HepG2 (cell line): Measurements from ENCODE around the gene FAM167B. TPM values are rescaled to one million over a fixed set of nuclear protein-coding genes. Genes with fewer than 3 reads are reported as not detected.

ENCODE experiments used
- ATAC-seq: fragments of 200-7000 bp; cut with Tn5 transposase; 3 replicates; pipeline ENCODE4 v1.9.1; 2020; ENCODE audit warnings: mild to moderate bottlenecking, moderate library complexity
- BruUV-seq: library from RNA; stranded (reverse); fragments of 400-500 nt; replicated peaks from 2 replicates; lab custom pipeline; 2021; lab: Mats Ljungman, UMichigan
- CTCF ChIA-PET: fragments of 300-600 bp; formaldehyde crosslinking; extraction: SDS; loops from one replicate; lab custom pipeline; 2021; ENCODE audit warnings: low total read pairs, inconsistent platforms, low intra/inter-chr PET ratio; lab: Yijun Ruan, JAX
- POLR2A ChIA-PET: fragments of 350-600 bp; sonication (Branson Sonifier 250); formaldehyde crosslinking; loops from one replicate; lab custom pipeline; 2020; ENCODE audit warnings: antibody characterized with exemption, inconsistent platforms; lab: Yijun Ruan, JAX
- DNase-seq: peaks from one replicate; pipeline ENCODE4 v3.0.0-alpha.2; 2015; ENCODE audit warnings: low spot score
- FAIRE-seq: peaks from 3 replicates; lab custom pipeline; 2011; peaks lifted over from hg19 to GRCh38; lab: Jason Lieb, UNC
- H2AFZ ChIP-seq: one replicate; pipeline ENCODE4 v1.6.1; 2011; ENCODE audit warnings: low read length, inconsistent platforms
- H3K27ac ChIP-seq: fragments of 300-600 bp; 3 replicates; pipeline ENCODE4 v1.8.0; 2011; ENCODE audit warnings: mixed run types, mild to moderate bottlenecking, mixed read lengths, low read length, inconsistent platforms; ENCODE audit not compliant: insufficient read depth; ENCODE audit errors: extremely low read length
- H3K27me3 ChIP-seq, 2 experiments: fragments of 200-600 bp in 1 of 2; 2 replicates in 1 of 2; 3 replicates in 1 of 2; pipeline versions ENCODE4 v1.6.0 to v1.8.0; 2011; ENCODE audit warnings: low read length in 2 of 2, mild to moderate bottlenecking in 2 of 2, moderate library complexity in 2 of 2, inconsistent platforms in 1 of 2; ENCODE audit not compliant: insufficient read depth in 2 of 2, control insufficient read depth in 1 of 2
- H3K36me3 ChIP-seq, 2 experiments: fragments of 200-600 bp in 1 of 2; replicated peaks in 1 of 2; 2 replicates in 1 of 2; 3 replicates in 1 of 2; pipeline versions ENCODE4 v1.5.1 to v1.8.0; 2011; ENCODE audit warnings: low read length in 2 of 2, inconsistent platforms in 1 of 2; ENCODE audit not compliant: insufficient read depth in 2 of 2, control insufficient read depth in 1 of 2
- H3K4me1 ChIP-seq: 2 replicates; pipeline ENCODE4 v1.5.1; 2012; ENCODE audit warnings: low read length, inconsistent platforms; ENCODE audit not compliant: insufficient read depth
- H3K4me2 ChIP-seq: 2 replicates; pipeline ENCODE4 v1.6.0; 2011; ENCODE audit warnings: low read depth, low read length, inconsistent platforms
- H3K4me3 ChIP-seq, 3 experiments: fragments of 200-600 bp in 1 of 3; sonication (generic), shearing (Covaris generic) in 1 of 3; replicated peaks in 1 of 3; 2 replicates each; pipeline ENCODE4 v1.5.1; 2011 to 2016; ENCODE audit warnings: low read length in 3 of 3, inconsistent platforms in 2 of 3, low read depth in 2 of 3, mild to moderate bottlenecking in 2 of 3, control low read depth in 1 of 3, mixed read lengths in 1 of 3; ENCODE audit not compliant: insufficient read depth in 1 of 3
- H3K79me2 ChIP-seq: one replicate; pipeline ENCODE4 v1.6.1; 2011; ENCODE audit warnings: low read length, inconsistent platforms; ENCODE audit not compliant: insufficient read depth
- H3K9ac ChIP-seq: 2 replicates; pipeline ENCODE4 v1.6.0; 2011; ENCODE audit warnings: mild to moderate bottlenecking, low read depth, low read length, inconsistent platforms; ENCODE audit not compliant: insufficient read depth
- H3K9me3 ChIP-seq: 2 replicates; pipeline ENCODE4 v1.5.1; 2012; ENCODE audit warnings: mild to moderate bottlenecking, low read length
- H4K20me1 ChIP-seq: 2 replicates; pipeline ENCODE4 v1.6.0; 2011; ENCODE audit warnings: inconsistent platforms, mild to moderate bottlenecking, low read length, moderate library complexity; ENCODE audit not compliant: insufficient read depth
- ARNTL ChIP-seq: sonication (generic); formaldehyde crosslinking; IDR thresholded peaks from 2 replicates; pipeline ENCODE4 v1.4.0; 2020; ENCODE audit warnings: mild to moderate bottlenecking, missing genetic modification reagents
- POGK ChIP-seq: sonication (generic); formaldehyde crosslinking; conservative IDR thresholded peaks from 2 replicates; pipeline ENCODE4 v1.8.0; 2022; ENCODE audit warnings: mild to moderate bottlenecking, moderate library complexity, missing genetic modification reagents
- ZNF3 ChIP-seq: IDR thresholded peaks from 2 replicates; pipeline ENCODE4 v1.7.0; 2017; ENCODE audit warnings: inconsistent platforms
- ZNF670 ChIP-seq: sonication (generic); formaldehyde crosslinking; IDR thresholded peaks from 2 replicates; pipeline ENCODE4 v1.8.0; 2022; ENCODE audit warnings: mild to moderate bottlenecking, missing genetic modification reagents, borderline replicate concordance
- WGBS: methylation state at CpG from one replicate; pipeline ENCODE4 v1.1.6; 2017; ENCODE audit warnings: low lambda C conversion rate; 5-methylcytosine and 5-hydroxymethylcytosine counted together
- in situ Hi-C: cut with HindIII; loops from 2 replicates; pipeline ENCODE4 v1.10.0; 2017; ENCODE audit warnings: low pct_unique_long_range_greater_than_20kb; ENCODE audit not compliant: extremely low pct_ligation_motif_present
- intact Hi-C: fragments of 100-400 bp; cut with micrococcal nuclease; formaldehyde crosslinking; loops from one replicate; pipeline ENCODE4 v1.10.0; 2022; ENCODE audit not compliant: unreplicated experiment
- polyA plus RNA-seq, 8 experiments: library from polyadenylated mRNA; depleted of rRNA in 3 of 8; stranded (reverse) in 7 of 8; unstranded in 1 of 8; fragments of >200 nt; fragmentation: Illumina TruSeq in 4 of 8; extraction: Trizol in 4 of 8; gene quantifications; 2 replicates each; pipeline versions ENCODE4 v1.2.1 to v1.2.3, GENCODE V29; 2011 to 2016; ENCODE audit warnings: low read depth in 4 of 8, missing spikeins in 1 of 8, mixed read lengths in 1 of 8; ENCODE audit not compliant: insufficient read depth in 1 of 8
- total RNA-seq, 5 experiments: library from RNA; depleted of rRNA; stranded (reverse); fragments of >200 nt; fragmentation: Illumina TruSeq; extraction: Trizol; gene quantifications; 2 replicates each; pipeline ENCODE4 v1.2.3, GENCODE V29; 2016; ENCODE audit warnings: low read depth in 1 of 5
- TF ChIP-seq, protein P1 (sequence below): sonication (generic); formaldehyde crosslinking; IDR thresholded peaks from 2 replicates; pipeline ENCODE4 v1.8.1; 2023; ENCODE audit warnings: mild to moderate bottlenecking, moderate library complexity, missing genetic modification reagents
- TF ChIP-seq, protein P2 (sequence below): sonication (generic); formaldehyde crosslinking; IDR thresholded peaks from 2 replicates; pipeline ENCODE4 v1.8.0; 2022; ENCODE audit warnings: missing genetic modification reagents, mild to moderate bottlenecking, inconsistent platforms, borderline replicate concordance

The FAM167B gene
- total and polyA plus RNA-seq, 2 of the 13 experiments (the other 11 are each of a cell fraction or from before 2014, with no cell fraction given), result 0.15 to 0.70 TPM

DNA sequence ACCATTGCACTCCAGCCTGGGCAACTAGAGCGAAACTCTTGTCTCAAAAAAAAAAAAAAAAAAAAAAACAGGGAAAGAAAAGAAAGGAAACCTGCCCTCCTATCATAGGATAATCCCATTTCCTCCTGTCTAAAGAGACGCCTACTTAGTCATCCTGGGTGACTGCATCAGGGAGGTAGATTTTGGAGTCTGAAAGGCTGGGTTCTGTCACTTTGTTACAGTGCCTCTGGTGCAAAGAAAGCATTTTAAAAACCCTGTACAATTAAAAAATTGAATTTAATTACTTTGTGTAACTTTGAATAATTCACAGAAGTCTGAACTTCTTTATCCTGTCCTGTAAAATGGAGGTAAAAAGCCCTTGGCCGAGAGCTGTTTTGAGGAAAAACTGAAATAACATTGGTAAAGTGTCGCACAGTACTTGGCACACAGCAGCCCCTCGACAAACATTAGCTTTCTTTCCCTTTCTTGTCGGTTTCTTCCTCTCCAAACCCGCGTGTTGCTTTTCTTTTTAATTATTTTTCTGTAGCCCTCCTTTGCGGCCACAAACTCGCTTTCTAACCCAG, 44.2 kb downstream of the FAM167B start:
- in situ Hi-C loops (no loop called here), intact Hi-C loops (no loop called here)
- TF ChIP-seq ZNF670 (CRISPR knock-in tag), result no peak
- TF ChIP-seq, protein P1, sequence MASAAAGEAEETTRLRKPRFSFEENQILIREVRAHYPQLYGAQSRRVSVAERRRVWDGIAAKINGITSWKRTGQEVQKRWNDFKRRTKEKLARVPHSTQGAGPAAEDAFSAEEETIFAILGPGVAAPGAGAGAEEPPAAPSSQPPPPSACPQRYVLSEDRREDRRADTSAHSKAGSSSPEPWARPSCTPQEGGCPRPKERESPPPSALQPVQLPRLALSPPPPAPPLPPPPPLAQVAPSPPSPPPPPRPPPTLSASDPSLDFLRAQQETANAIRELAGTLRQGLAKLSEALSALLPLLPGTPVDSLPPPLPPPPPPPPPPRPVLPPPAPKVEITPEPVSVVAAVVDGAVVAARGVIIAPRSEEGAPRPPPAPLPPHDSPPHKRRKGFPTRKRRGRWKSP (CRISPR knock-in tag), result peak; percentile 63; the same call in 1 of the 2 replicates
- TF ChIP-seq ZNF3 (CRISPR knock-in tag), result peak; percentile 54; the same call in 1 of the 2 replicates
- 0 out of 2 replicates have a peak, but pooled peaks have one; percentile 1 for TF ChIP-seq ARNTL
- TF ChIP-seq, protein P2, sequence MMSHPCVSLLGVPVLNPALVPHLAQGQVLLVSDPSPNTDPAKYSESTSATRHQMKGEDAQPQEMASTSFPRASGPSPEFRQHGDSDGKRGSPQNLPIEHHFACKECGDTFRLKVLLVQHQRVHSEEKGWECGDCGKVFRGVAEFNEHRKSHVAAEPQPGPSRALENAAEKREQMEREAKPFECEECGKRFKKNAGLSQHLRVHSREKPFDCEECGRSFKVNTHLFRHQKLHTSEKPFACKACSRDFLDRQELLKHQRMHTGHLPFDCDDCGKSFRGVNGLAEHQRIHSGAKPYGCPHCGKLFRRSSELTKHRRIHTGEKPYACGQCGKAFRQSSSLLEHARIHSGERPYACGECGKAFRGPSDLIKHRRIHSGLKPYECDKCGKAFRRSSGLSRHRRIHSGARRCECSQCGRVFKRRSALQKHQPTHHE (CRISPR knock-in tag), result no peak
- TF ChIP-seq POGK (CRISPR knock-in tag), result 0 out of 2 replicates have a peak, but pooled peaks have one; percentile 4
- peaks cover 57% of the 10 kb centered on the region for H3K4me1 ChIP-seq
- BruUV-seq, result TSS peak; percentile 100
- no peaks in the 10 kb centered on the region; a peak in 1 of 5 replicates for H3K27me3 ChIP-seq
- no peak for FAIRE-seq
- peaks cover 4% of the 10 kb centered on the region; the same call in 1 of the 2 replicates for H4K20me1 ChIP-seq
- H2AFZ ChIP-seq, result peak overlapping the region; percentile 72
- H3K36me3 ChIP-seq, result peaks cover 0 to 2% of the 10 kb centered on the region in 2 experiments; a peak in 1 of 5 replicates
- no peaks in the 10 kb centered on the region for H3K9me3 ChIP-seq
- peak overlapping the region; percentile 72 for H3K9ac ChIP-seq
- peaks cover 37% of the 10 kb centered on the region for H3K79me2 ChIP-seq
- peak overlapping the region; percentile 78 for H3K4me2 ChIP-seq
- ChIA-PET CTCF (no interaction called here), POLR2A (interaction anchor here (0.6 to 4.2 kb wide), 30 partner anchors 9 to 277 kb away, joined by 3 to 48 read pairs (median 4); partner anchors contain the start of genes BSDC1, EIF3I, FAM167B and KHDRBS1)
- WGBS, result 13% methylated on average over 10 of the region's 10 CpGs
- H3K27ac ChIP-seq, result peak overlapping the region; percentile 64
- H3K4me3 ChIP-seq, result peak overlapping the region; percentile 50 to 98 (median 70)
- peak; percentile 30 for DNase-seq
- ATAC-seq, result peak; percentile 11; the same call in 1 of the 3 replicates
